GM12878 (cell line): ENCODE data around the gene NPR2. TPM values are rescaled to one million over a fixed set of nuclear protein-coding genes. Genes with fewer than 3 reads are reported as not detected.
A peak's percentile ranks its signal among the peaks of the same experiment; 100 is the strongest.

Experiments
- ATAC-seq: fragments of 200-7000 bp; cut with Tn5 transposase; 3 replicates; pipeline ENCODE4 v1.9.1; 2020; ENCODE audit warnings: mild to moderate bottlenecking, moderate library complexity
- BruUV-seq: library from RNA; stranded (reverse); fragments of 400-500 nt; replicated peaks from 2 replicates; lab custom pipeline; 2021; lab: Mats Ljungman, UMichigan
- CTCF ChIA-PET: fragments of 300-600 bp; sonication (Branson Sonifier 250); formaldehyde crosslinking; extraction: SDS; loops from one replicate; lab custom pipeline; 2021; ENCODE audit warnings: inconsistent platforms; lab: Yijun Ruan, JAX
- POLR2A ChIA-PET: fragments of 350-600 bp; formaldehyde crosslinking; extraction: SDS; loops from one replicate; lab custom pipeline; 2021; ENCODE audit warnings: inconsistent platforms; lab: Charles Lee
- RAD21 ChIA-PET: fragments of 300-600 bp; sonication (Branson Sonifier 250); formaldehyde crosslinking; loops from one replicate; lab custom pipeline; 2023; ENCODE audit warnings: antibody characterized with exemption; ENCODE audit not compliant: unreplicated experiment; lab: Charles Lee
- SMC1A ChIA-PET: fragments of 300-600 bp; sonication (Branson Sonifier 250); formaldehyde crosslinking; loops from one replicate; lab custom pipeline; 2023; ENCODE audit not compliant: unreplicated experiment, uncharacterized antibody; lab: Charles Lee
- DNase-seq: peaks from one replicate; pipeline ENCODE4 v3.0.0-alpha.2; 2011; ENCODE audit warnings: low read depth, low spot score
- FAIRE-seq: peaks from 3 replicates; lab custom pipeline; 2011; peaks lifted over from hg19 to GRCh38; lab: Jason Lieb, UNC
- H2AFZ ChIP-seq: 2 replicates; pipeline ENCODE4 v1.6.0; 2011; ENCODE audit warnings: low read depth, low read length, control low read depth; ENCODE audit not compliant: control insufficient read depth
- H3K27ac ChIP-seq: 2 replicates; pipeline ENCODE4 v1.5.1; 2011; ENCODE audit warnings: control low read depth; ENCODE audit not compliant: control insufficient read depth, insufficient read depth
- H3K27me3 ChIP-seq, 2 experiments: replicated peaks in 1 of 2; 2 replicates each; pipeline versions ENCODE4 v1.6.0 to v1.6.1; 2011; ENCODE audit warnings: low read length in 1 of 2; ENCODE audit not compliant: control insufficient read depth in 2 of 2, insufficient read depth in 2 of 2
- H3K36me3 ChIP-seq, 2 experiments: 2 replicates each; pipeline ENCODE4 v1.5.1; 2011; ENCODE audit warnings: low read length in 1 of 2; ENCODE audit not compliant: control insufficient read depth in 2 of 2, insufficient read depth in 2 of 2
- H3K4me1 ChIP-seq: 2 replicates; pipeline ENCODE4 v1.6.1; 2011; ENCODE audit warnings: mild to moderate bottlenecking, low read length, moderate library complexity, mixed read lengths; ENCODE audit not compliant: control insufficient read depth, insufficient read depth
- H3K4me2 ChIP-seq: 2 replicates; pipeline ENCODE4 v1.6.0; 2011; ENCODE audit warnings: control low read depth; ENCODE audit not compliant: control insufficient read depth, insufficient read depth
- H3K4me3 ChIP-seq: fragments of 200-600 bp; sonication (generic); 2 replicates; pipeline ENCODE4 v1.5.1; 2016
- H3K79me2 ChIP-seq: 2 replicates; pipeline ENCODE4 v1.6.0; 2011; ENCODE audit warnings: low read length; ENCODE audit not compliant: control insufficient read depth, insufficient read depth
- H3K9ac ChIP-seq: 2 replicates; pipeline ENCODE4 v1.8.0; 2011; ENCODE audit warnings: low read length, control low read depth, mixed read lengths; ENCODE audit not compliant: control insufficient read depth, insufficient read depth
- H3K9me3 ChIP-seq: replicated peaks from 3 replicates; pipeline ENCODE4 v1.5.1; 2011; ENCODE audit warnings: mild to moderate bottlenecking, low read length; ENCODE audit not compliant: control insufficient read depth, insufficient read depth
- H4K20me1 ChIP-seq: 2 replicates; pipeline ENCODE4 v1.6.0; 2011; ENCODE audit not compliant: control insufficient read depth, insufficient read depth
- ATF3 ChIP-seq: IDR thresholded peaks from 2 replicates; pipeline ENCODE4 v1.6.1; 2011; ENCODE audit warnings: low read depth, mild to moderate bottlenecking, low read length, moderate library complexity, borderline replicate concordance; ENCODE audit errors: extremely low read depth
- BACH1 ChIP-seq: fragments of 450-650 bp; IDR thresholded peaks from 2 replicates; pipeline ENCODE4 v1.6.1; 2017; ENCODE audit warnings: mild to moderate bottlenecking, borderline replicate concordance
- CBX3 ChIP-seq: fragments of 200-600 bp; sonication (generic); IDR thresholded peaks from 2 replicates; pipeline ENCODE4 v1.6.1; 2016; ENCODE audit warnings: low read depth, borderline replicate concordance
- EP300 ChIP-seq, 2 experiments: fragments of 150-350 bp in 1 of 2; IDR thresholded peaks; 2 replicates each; pipeline ENCODE4 v1.6.1; 2011 to 2012; ENCODE audit warnings: low read depth in 2 of 2, low read length in 2 of 2, borderline replicate concordance in 1 of 2, improper control_type of control experiment in 1 of 2, inconsistent platforms in 1 of 2; ENCODE audit not compliant: control insufficient read depth in 1 of 2
- JUNB ChIP-seq: IDR thresholded peaks from 2 replicates; pipeline ENCODE4 v1.6.1; 2016; ENCODE audit warnings: antibody characterized with exemption, mild to moderate bottlenecking
- PBX3 ChIP-seq: IDR thresholded peaks from 2 replicates; pipeline ENCODE4 v1.6.1; 2011; ENCODE audit warnings: mild to moderate bottlenecking, low read depth, low read length, moderate library complexity; ENCODE audit not compliant: insufficient replicate concordance
- POLR2A ChIP-seq: IDR thresholded peaks from 2 replicates; pipeline ENCODE4 v1.6.1; 2011; ENCODE audit warnings: low read depth, mild to moderate bottlenecking, low read length
- ZBTB33 ChIP-seq: fragments of 450-650 bp; IDR thresholded peaks from 2 replicates; pipeline ENCODE4 v1.6.1; 2017; ENCODE audit warnings: mild to moderate bottlenecking
- ZNF384 ChIP-seq: IDR thresholded peaks from 2 replicates; pipeline ENCODE4 v1.6.1; 2012; ENCODE audit warnings: low read depth, mild to moderate bottlenecking, low read length, improper control_type of control experiment, borderline replicate concordance
- WGBS: methylation state at CpG from one replicate; pipeline ENCODE4 v1.1.6; 2016; ENCODE audit warnings: low lambda C conversion rate; ENCODE audit not compliant: insufficient replicate concordance, insufficient coverage; ENCODE audit errors: missing lambda C conversion rate; 5-methylcytosine and 5-hydroxymethylcytosine counted together
- in situ Hi-C: fragments of 300-500 bp; cut with MboI; formaldehyde crosslinking; loops from 9 replicates; pipeline ENCODE4 v1.14.3; 2018; ENCODE audit warnings: mixed read lengths
- intact Hi-C: fragments of 100-400 bp; cut with micrococcal nuclease; formaldehyde crosslinking; loops from one replicate; pipeline ENCODE4 v1.14.2; 2022; ENCODE audit not compliant: unreplicated experiment
- polyA plus RNA-seq, 11 experiments: library from polyadenylated mRNA; depleted of rRNA in 4 of 11; unstranded in 6 of 11; stranded (reverse) in 5 of 11; fragments of >200 nt; fragmentation: Nextera tagmentation in 4 of 11; fragmentation: Illumina TruSeq in 1 of 11; extraction: Ambion mirVana in 4 of 11; extraction: Trizol in 1 of 11; gene quantifications; 1 replicate in 1 of 11; 2 replicates in 10 of 11; pipeline versions ENCODE4 v1.2.1 to v1.2.3, GENCODE V29; 2011 to 2016; ENCODE audit warnings: inconsistent platforms in 2 of 11, missing spikeins in 2 of 11, low read depth in 1 of 11
- total RNA-seq, 4 experiments: library from RNA; depleted of rRNA in 3 of 4; stranded (reverse); fragments of >200 nt in 3 of 4; fragmentation: Illumina TruSeq in 1 of 4; extraction: Trizol in 1 of 4; gene quantifications; 2 replicates each; pipeline versions ENCODE4 v1.2.1 to v1.2.3, GENCODE V29; 2013 to 2021

NPR2 gene
- total and polyA plus RNA-seq, 10 of the 15 experiments (the other 5 are each of a cell fraction or from before 2014, with no cell fraction given): 2.0 to 20.9 (median 6.8) TPM

- H3K4me1 ChIP-seq: peaks cover 22% of the 10 kb centered on the region
- POLR2A ChIA-PET: interaction anchor here (1.0 to 1.1 kb wide), 3 partner anchors 10 to 112 kb away, joined by 3 to 4 read pairs (median 3); no protein-coding TSS in a partner anchor
- 100% methylated on average over 4 of the region's 4 CpGs for WGBS
Observed at GRCh38 chr9:35759795-35760194, 31.6 kb upstream of the NPR2 start.

More at GRCh38 chr9:35759795-35760194, 31.6 kb upstream of the NPR2 start:
- CTCF ChIA-PET: interaction anchor here (0.6 to 2.3 kb wide), 7 partner anchors 10 to 1619 kb away, joined by 3 to 7 read pairs (median 3); partner anchors contain the start of genes CREB3, RGP1 and TLN1
- no peaks in the 10 kb centered on the region for H3K9me3 ChIP-seq
- no peak overlapping the region for H3K9ac ChIP-seq
- ATAC-seq: no peak
- H2AFZ ChIP-seq: no peak overlapping the region
- no peaks in the 10 kb centered on the region for H4K20me1 ChIP-seq
- in situ Hi-C loops (no loop called here), intact Hi-C loops (loop anchor here (1.0 kb wide), 1 partner anchor 56 kb away; the partner anchor contains the start of gene HINT2)
- SMC1A ChIA-PET: interaction anchor here (0.6 to 3.2 kb wide), 11 partner anchors 12 to 132 kb away, joined by 3 to 19 read pairs (median 4); partner anchors contain the start of genes GBA2 and RGP1
- BruUV-seq: no TSS peak
- DNase-seq: no peak
- no peaks in the 10 kb centered on the region for H3K27me3 ChIP-seq
- no peak overlapping the region for H3K4me3 ChIP-seq
- H3K27ac ChIP-seq: no peak overlapping the region
- TF ChIP-seq ZBTB33 (peak; percentile 32; the same call in 1 of the 2 replicates), EP300 (IDR thresholded peaks at IDR 0.05; ENCODE audit: borderline replicate concordance in 1 of 2, control insufficient read depth in 1 of 2, low read depth in 2 of 2, low read length in 2 of 2) (no peak), JUNB (no peak), CBX3 (no peak), ATF3 (no peak), ZNF384 (no peak), POLR2A (no peak), BACH1 (no peak), PBX3 (no peak)
- TF ChIP-seq, all 136 proteins: peak for 1
- H3K36me3 ChIP-seq: no peaks in the 10 kb centered on the region
- H3K4me2 ChIP-seq: no peak overlapping the region; the same call in none of the 2 replicates
- H3K79me2 ChIP-seq: peaks cover 35% of the 10 kb centered on the region
- FAIRE-seq: no peak
- RAD21 ChIA-PET: interaction anchor here (0.7 to 2.2 kb wide), 2 partner anchors 122 to 125 kb away, joined by 3 to 6 read pairs; no protein-coding TSS in a partner anchor
